NCI-H526 (cell line): Measurements from ENCODE around the gene RSRP1.

Source experiments
- DNase-seq, 2 experiments: peaks; one replicate each; lab custom pipeline; 2025; lab: John Stamatoyannopoulos, UW

RSRP1 gene

GRCh38 chr1:25193229-25193628 lies 54.0 kb downstream of the RSRP1 start:
- DNase-seq, result no peak
